OCI-LY3 (cell line): ENCODE data around the gene DDT.
"Not testable (repeated sequence)": the region's sequence is repeated elsewhere in the genome, so short reads cannot be mapped to it uniquely, and the experiment has no call there.

Experiments used
- H2AFZ ChIP-seq: fragments of 200-600, 300-600 bp; shearing (Covaris generic); 2 replicates; pipeline ENCODE4 v1.6.0; 2014; ENCODE audit warnings: antibody characterized with exemption, low read depth, low read length
- H3K27ac ChIP-seq: fragments of 200-600, 300-600 bp; sonication (generic); 2 replicates; pipeline ENCODE4 v1.5.1; 2014; ENCODE audit warnings: mild to moderate bottlenecking, low read length, moderate library complexity, mixed read lengths
- H3K27me3 ChIP-seq: fragments of 200-600, 300-600 bp; sonication (generic); 2 replicates; pipeline ENCODE4 v1.6.1; 2014; ENCODE audit warnings: low read depth, low read length, mixed read lengths
- H3K36me3 ChIP-seq: fragments of 200-600, 300-600 bp; sonication (generic); replicated peaks from 2 replicates; pipeline ENCODE3; 2014; ENCODE audit warnings: low read depth, low read length, mixed read lengths
- H3K4me1 ChIP-seq: fragments of 300-600, 200-600 bp; sonication (generic); 2 replicates; pipeline ENCODE4 v1.6.1; 2014; ENCODE audit warnings: low read length, mixed read lengths
- H3K4me2 ChIP-seq: fragments of 200-600, 300-600 bp; sonication (generic); 2 replicates; pipeline ENCODE4 v1.6.1; 2014; ENCODE audit warnings: low read length, mixed read lengths
- H3K4me3 ChIP-seq: fragments of 300-600, 200-600 bp; sonication (generic); 2 replicates; pipeline ENCODE4 v1.5.1; 2014; ENCODE audit warnings: antibody characterized with exemption, mild to moderate bottlenecking, low read length, moderate library complexity
- H3K79me2 ChIP-seq: fragments of 300-600, 200-600 bp; shearing (Covaris generic); 2 replicates; pipeline ENCODE4 v1.6.1; 2014; ENCODE audit warnings: mild to moderate bottlenecking, low read length, mixed read lengths
- H3K9ac ChIP-seq: fragments of 300-600, 200-600 bp; shearing (Covaris generic); 2 replicates; pipeline ENCODE4 v1.6.0; 2014; ENCODE audit warnings: mild to moderate bottlenecking, low read length, moderate library complexity
- H3K9me3 ChIP-seq: fragments of 200-600, 300-600 bp; shearing (Covaris generic); 2 replicates; pipeline ENCODE4 v1.6.1; 2014; ENCODE audit warnings: low read length, mixed read lengths; ENCODE audit not compliant: insufficient read depth
- H4K20me1 ChIP-seq: fragments of 200-600, 300-600 bp; sonication (generic); 2 replicates; pipeline ENCODE4 v1.6.1; 2016; ENCODE audit warnings: low read length, mixed read lengths; ENCODE audit not compliant: insufficient read depth
- CTCF ChIP-seq: fragments of 200-600, 300-600 bp; sonication (generic); IDR thresholded peaks from 2 replicates; pipeline ENCODE4 v1.5.1; 2014; ENCODE audit warnings: antibody characterized with exemption, low read length, low read depth
- EZH2phosphoT487 ChIP-seq: fragments of 200-600 bp; shearing (Covaris generic); IDR thresholded peaks from 2 replicates; pipeline ENCODE4 v1.6.1; 2018; ENCODE audit warnings: antibody characterized with exemption, mixed run types, low read depth

DDT gene

DNA sequence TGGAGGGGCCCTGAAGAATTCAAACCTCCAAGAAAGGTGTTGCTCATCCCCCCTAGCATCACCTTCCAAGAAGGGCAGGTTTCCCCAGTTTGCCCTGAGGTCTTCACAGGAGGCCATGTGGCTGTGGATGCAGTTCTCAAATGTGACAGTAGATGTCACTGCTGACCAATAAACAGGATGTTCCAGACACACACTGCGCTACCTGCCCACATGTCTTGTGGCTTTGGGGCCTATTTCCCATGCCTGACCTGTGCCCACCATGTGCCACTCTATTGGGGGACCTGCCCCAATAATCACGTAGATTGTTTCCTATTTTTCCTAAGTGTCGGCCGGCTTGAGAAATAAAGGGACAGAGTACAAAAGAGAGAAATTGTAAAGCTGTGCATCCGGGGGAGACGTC is 10.2 kb upstream of the DDT start:
- H3K36me3 ChIP-seq, result no peaks in the 10 kb centered on the region
- TF ChIP-seq CTCF, result peak; percentile 55
- no peak for TF ChIP-seq EZH2phosphoT487

GRCh38 chr22:23980567-23980966 is 6.3 kb upstream of the DDT start:
- H3K79me2 ChIP-seq, H4K20me1 ChIP-seq, H3K36me3 ChIP-seq, H3K27me3 ChIP-seq, H3K4me3 ChIP-seq, H3K9ac ChIP-seq, H2AFZ ChIP-seq, H3K27ac ChIP-seq, H3K4me2 ChIP-seq, H3K9me3 ChIP-seq, H3K4me1 ChIP-seq: not testable (repeated sequence)

More for the DNA sequence above, 10.2 kb upstream of the DDT start:
- Histone ChIP-seq H3K9ac (no peak overlapping the region), H3K4me3 (no peak overlapping the region), H3K79me2 (no peaks in the 10 kb centered on the region), H3K9me3 (no peaks in the 10 kb centered on the region), H4K20me1 (no peaks in the 10 kb centered on the region), H3K27me3 (no peaks in the 10 kb centered on the region), H2AFZ (no peak overlapping the region), H3K4me2 (no peak overlapping the region), H3K27ac (no peak overlapping the region), H3K4me1 (no peaks in the 10 kb centered on the region)

GRCh38 chr22:23979557-23980240 is 5.5 kb upstream of the DDT start, which contains the start of gene GSTT2:
GSTT2 (plus strand) TSS chr22:23980134.
- not testable (repeated sequence) for H3K27ac ChIP-seq, H3K4me1 ChIP-seq, H3K4me2 ChIP-seq

DNA sequence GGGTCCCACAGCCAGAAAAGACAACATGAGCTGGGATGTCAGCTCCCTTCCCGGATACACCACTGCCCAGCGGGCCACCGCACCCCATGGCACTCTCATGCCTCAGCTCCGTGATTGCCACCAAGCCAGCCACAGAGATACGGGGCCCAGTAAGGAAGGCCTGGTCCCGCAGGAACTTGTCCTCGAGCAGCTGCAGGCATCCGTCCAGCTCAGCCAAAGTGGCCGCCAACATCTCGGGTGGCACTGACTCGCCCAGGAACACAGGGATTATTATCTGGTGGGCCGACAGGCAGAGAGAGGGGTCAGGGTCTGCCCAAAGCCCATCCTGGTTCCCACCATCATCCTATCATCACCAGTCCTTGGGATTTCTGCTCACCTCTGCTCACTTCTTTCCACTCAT is 3.1 kb upstream of the DDT start:
- not testable (repeated sequence) for H3K9me3 ChIP-seq, H3K4me3 ChIP-seq, H3K4me1 ChIP-seq, H3K9ac ChIP-seq, H4K20me1 ChIP-seq, H3K27me3 ChIP-seq, H3K27ac ChIP-seq, H2AFZ ChIP-seq, H3K79me2 ChIP-seq, H3K4me2 ChIP-seq, H3K36me3 ChIP-seq

More at GRCh38 chr22:23979557-23980240, 5.5 kb upstream of the DDT start, which contains the start of gene GSTT2:
- H3K9me3 ChIP-seq, H3K4me3 ChIP-seq, H3K36me3 ChIP-seq, H2AFZ ChIP-seq, H4K20me1 ChIP-seq, H3K9ac ChIP-seq, H3K27me3 ChIP-seq, H3K79me2 ChIP-seq: not testable (repeated sequence)

DNA sequence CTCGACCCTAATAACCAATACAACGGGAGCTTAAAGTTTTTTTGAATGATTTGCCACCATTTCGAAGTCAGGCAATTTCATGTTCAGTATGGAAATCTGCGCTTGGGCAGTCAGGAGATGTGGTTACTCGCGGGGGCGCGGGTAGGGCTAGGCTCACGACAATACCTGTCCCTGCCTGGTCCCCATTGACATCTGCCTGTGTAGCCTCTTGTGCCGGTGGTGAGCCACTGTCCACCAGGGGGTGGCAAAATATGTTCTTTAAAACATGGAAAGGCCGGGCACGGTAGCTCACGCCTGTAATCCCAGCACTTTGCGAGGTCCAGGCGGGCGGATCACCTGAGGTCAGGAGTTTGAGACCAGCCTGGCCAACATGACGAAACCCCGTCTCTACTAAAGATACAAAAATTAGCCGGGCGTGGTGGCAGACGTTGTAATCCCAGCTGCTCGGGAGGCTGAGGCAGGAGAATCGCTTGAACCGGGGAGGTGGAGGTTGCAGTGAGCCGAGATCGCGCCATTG is 653 bp upstream of the DDT start:
- Histone ChIP-seq H3K36me3 (peaks cover 21% of the 10 kb centered on the region), H3K79me2 (peaks cover 19% of the 10 kb centered on the region), H3K4me3 (peak overlapping the region; percentile 31; the same call in 1 of the 2 replicates)
- H3K9me3 ChIP-seq, H2AFZ ChIP-seq, H3K27ac ChIP-seq, H3K4me1 ChIP-seq, H3K9ac ChIP-seq, H3K27me3 ChIP-seq, H4K20me1 ChIP-seq, H3K4me2 ChIP-seq: not testable (repeated sequence)

GRCh38 chr22:23971927-23972326 is 2.3 kb downstream of the DDT start:
- not testable (repeated sequence) for H3K27ac ChIP-seq, H3K4me3 ChIP-seq, H3K9ac ChIP-seq, H4K20me1 ChIP-seq, H3K27me3 ChIP-seq, H3K4me2 ChIP-seq, H3K9me3 ChIP-seq, H2AFZ ChIP-seq, H3K4me1 ChIP-seq
- peaks cover 28% of the 10 kb centered on the region for H3K79me2 ChIP-seq
- peaks cover 30% of the 10 kb centered on the region for H3K36me3 ChIP-seq
